ENCODE data around the gene HELB. TPM values are rescaled to one million over a fixed set of nuclear protein-coding genes. Genes with fewer than 3 reads are reported as not detected.

The HELB gene
- total and polyA plus RNA-seq, 7 donors: 0.25 to 1.9 (median 0.90) TPM

DNA sequence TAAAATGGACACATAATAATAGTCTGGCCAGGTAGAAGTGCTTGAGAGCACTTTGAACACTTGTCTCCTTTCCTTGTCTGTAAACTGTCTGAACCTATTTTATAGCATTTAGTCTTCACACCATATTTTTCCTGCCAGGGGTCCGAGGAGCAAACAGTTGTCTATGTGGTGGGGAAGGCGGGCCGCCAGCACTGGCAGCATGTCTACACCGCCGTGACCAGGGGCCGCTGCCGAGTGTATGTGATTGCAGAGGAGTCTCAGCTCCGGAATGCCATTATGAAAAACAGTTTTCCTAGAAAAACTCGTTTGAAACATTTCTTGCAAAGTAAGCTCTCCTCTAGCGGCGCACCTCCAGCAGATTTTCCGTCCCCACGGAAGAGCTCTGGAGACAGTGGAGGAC lies 28.7 kb downstream of the HELB start:
- H3K27ac ChIP-seq: no peak overlapping the region
- H3K4me3 ChIP-seq: no peak overlapping the region
- ATAC-seq: no peak
- no peak for DNase-seq
- H3K27me3 ChIP-seq (ENCODE audit: insufficient read depth in 3 of 3, low read length in 2 of 3): no peaks in the 10 kb centered on the region
- H3K36me3 ChIP-seq (ENCODE audit: insufficient read depth in 1 of 2, low read depth in 1 of 2): peaks cover 0 to 9% of the 10 kb centered on the region in 2 donors
- no peaks in the 10 kb centered on the region for H3K4me1 ChIP-seq
- WGBS, 3 donors: 88 to 92% (median 88%) methylated on average over 13 of the region's 13 CpGs
- intact Hi-C loops (cut with DNase I): no loop called here
- TF ChIP-seq, protein P1, sequence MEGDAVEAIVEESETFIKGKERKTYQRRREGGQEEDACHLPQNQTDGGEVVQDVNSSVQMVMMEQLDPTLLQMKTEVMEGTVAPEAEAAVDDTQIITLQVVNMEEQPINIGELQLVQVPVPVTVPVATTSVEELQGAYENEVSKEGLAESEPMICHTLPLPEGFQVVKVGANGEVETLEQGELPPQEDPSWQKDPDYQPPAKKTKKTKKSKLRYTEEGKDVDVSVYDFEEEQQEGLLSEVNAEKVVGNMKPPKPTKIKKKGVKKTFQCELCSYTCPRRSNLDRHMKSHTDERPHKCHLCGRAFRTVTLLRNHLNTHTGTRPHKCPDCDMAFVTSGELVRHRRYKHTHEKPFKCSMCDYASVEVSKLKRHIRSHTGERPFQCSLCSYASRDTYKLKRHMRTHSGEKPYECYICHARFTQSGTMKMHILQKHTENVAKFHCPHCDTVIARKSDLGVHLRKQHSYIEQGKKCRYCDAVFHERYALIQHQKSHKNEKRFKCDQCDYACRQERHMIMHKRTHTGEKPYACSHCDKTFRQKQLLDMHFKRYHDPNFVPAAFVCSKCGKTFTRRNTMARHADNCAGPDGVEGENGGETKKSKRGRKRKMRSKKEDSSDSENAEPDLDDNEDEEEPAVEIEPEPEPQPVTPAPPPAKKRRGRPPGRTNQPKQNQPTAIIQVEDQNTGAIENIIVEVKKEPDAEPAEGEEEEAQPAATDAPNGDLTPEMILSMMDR (IDR thresholded peaks at IDR 0.05): no peak
- no peaks in the 10 kb centered on the region for H3K9me3 ChIP-seq

DNA sequence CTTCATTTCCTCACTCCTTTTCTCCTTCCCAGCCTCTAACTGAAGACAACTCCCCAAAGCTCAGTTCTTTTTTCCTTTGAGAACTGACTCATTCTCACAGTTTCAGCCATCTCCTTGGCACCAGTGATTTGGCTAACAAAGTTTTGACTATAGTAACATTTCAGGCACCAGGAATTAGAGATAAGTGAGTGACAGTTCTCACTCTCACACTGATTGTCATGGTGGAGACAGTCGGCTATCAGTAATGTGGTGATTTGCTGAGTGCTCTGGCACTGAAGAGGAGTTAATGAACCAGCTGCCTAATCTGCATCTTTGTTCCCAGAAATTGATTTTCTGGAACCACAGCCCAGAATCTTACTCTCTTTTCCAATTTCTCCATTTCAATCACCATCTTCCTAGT lies 29.5 kb downstream of the HELB start:
- intact Hi-C loops (cut with DNase I): no loop called here
- WGBS, 3 donors: 31 to 52% (median 31%) methylated on average over 1 of the region's 1 CpG
- Histone ChIP-seq H3K36me3 (ENCODE audit: insufficient read depth in 1 of 2, low read depth in 1 of 2) (peaks cover 0 to 9% of the 10 kb centered on the region in 2 donors), H3K9me3 (no peaks in the 10 kb centered on the region), H3K27ac (no peak overlapping the region), H3K4me1 (no peaks in the 10 kb centered on the region), H3K27me3 (ENCODE audit: insufficient read depth in 3 of 3, low read length in 2 of 3) (no peaks in the 10 kb centered on the region), H3K4me3 (no peak overlapping the region)
- TF ChIP-seq, protein P1 (IDR thresholded peaks at IDR 0.05): no peak
- ATAC-seq (no peak), DNase-seq (no peak)

DNA sequence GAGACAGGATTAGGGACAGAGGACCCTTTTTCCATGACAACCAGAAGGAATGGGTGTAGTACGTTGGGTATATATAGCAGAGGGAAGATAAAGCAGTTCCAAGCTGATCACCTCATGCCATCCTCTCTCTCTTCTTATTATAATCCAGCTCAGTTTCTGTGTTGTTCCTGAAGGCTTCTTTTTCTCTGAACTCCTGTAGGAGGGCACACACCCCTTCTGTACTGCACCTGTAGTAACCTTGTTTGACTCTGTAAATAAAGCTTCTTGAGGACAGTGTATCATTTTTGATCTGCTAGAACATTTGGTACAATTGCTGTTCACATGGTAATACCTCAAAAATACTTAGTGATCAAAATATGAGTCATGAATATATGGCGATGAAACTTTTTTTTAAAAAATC lies 33.5 kb downstream of the HELB start:
- intact Hi-C loops (cut with DNase I): no loop called here

DNA sequence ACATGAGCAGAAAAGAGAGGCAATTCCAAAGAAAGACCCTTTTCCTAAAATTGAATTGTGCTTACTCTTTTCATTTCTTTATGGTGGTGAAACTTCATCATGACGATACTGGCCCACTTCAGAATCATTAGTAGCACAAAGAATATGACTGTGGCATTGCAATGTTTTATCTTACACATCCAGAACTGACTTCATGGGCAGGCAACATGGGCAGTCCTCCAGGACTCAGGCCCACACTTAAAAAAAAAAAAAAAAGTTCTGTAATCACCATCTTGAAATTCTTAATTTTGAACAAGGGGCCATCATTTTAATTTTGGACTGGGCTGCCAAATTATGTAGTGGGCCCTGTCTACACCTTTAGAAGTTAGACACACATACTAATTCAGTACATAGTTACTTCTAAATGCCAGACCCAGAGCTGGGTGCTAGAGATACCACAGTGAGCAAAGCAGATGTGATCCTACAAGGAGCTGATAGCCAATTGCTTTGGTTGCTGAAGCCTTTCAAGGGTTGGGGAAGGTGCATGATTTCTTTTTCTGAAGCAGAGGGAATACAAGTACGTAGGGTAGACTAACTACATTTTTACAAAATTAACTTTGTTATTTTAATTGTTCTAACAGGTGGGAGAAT lies 35.2 kb downstream of the HELB start:
- TF ChIP-seq, protein P1 (IDR thresholded peaks at IDR 0.05): no peak
- intact Hi-C loops (cut with DNase I): no loop called here
- Histone ChIP-seq H3K4me3 (no peak overlapping the region), H3K9me3 (peaks cover 12% of the 10 kb centered on the region), H3K27ac (no peak overlapping the region), H3K36me3 (ENCODE audit: insufficient read depth in 1 of 2, low read depth in 1 of 2) (peaks cover 0 to 9% of the 10 kb centered on the region in 2 donors), H3K27me3 (ENCODE audit: insufficient read depth in 3 of 3, low read length in 2 of 3) (no peaks in the 10 kb centered on the region), H3K4me1 (no peaks in the 10 kb centered on the region)
- DNase-seq (no peak), ATAC-seq (no peak)
- 87 to 94% (median 88%) methylated on average over 2 of the region's 2 CpGs for WGBS, 3 donors

More for the DNA sequence above, 33.5 kb downstream of the HELB start:
- Histone ChIP-seq H3K27me3 (ENCODE audit: insufficient read depth in 3 of 3, low read length in 2 of 3) (no peaks in the 10 kb centered on the region), H3K4me1 (no peaks in the 10 kb centered on the region), H3K9me3 (peaks cover 4% of the 10 kb centered on the region), H3K4me3 (no peak overlapping the region), H3K36me3 (ENCODE audit: insufficient read depth in 1 of 2, low read depth in 1 of 2) (peaks cover 0 to 18% of the 10 kb centered on the region in 2 donors), H3K27ac (no peak overlapping the region)
- no peak for ATAC-seq
- no peak for DNase-seq
- 95 to 100% (median 99%) methylated on average over 2 of the region's 2 CpGs for WGBS, 3 donors
- TF ChIP-seq, protein P1 (IDR thresholded peaks at IDR 0.05): no peak

DNA sequence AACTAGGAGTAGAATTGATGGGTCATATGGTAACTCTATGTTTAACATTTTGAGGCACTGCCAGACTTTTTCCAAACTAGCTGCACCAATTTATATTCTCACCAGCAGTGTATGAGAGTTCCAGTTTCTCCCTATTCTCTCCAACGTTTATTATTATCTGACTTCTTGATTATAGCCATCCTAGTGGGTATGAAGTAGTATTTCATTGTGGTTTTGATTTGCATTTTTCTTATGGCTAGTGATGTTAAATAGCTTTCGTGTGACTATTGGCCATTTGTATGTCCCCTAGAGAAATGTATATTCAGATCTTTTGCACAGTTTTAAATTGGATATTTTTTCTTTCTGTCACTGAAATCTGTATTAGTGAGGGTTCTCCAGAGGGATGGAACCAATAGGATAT lies 37.8 kb downstream of the HELB start:
- H3K27ac ChIP-seq: no peak overlapping the region
- intact Hi-C loops (cut with DNase I): no loop called here
- H3K4me3 ChIP-seq: no peak overlapping the region
- peaks cover 0 to 9% of the 10 kb centered on the region in 2 donors for H3K36me3 ChIP-seq (ENCODE audit: insufficient read depth in 1 of 2, low read depth in 1 of 2)
- TF ChIP-seq, protein P1 (IDR thresholded peaks at IDR 0.05): no peak
- no peaks in the 10 kb centered on the region for H3K27me3 ChIP-seq (ENCODE audit: insufficient read depth in 3 of 3, low read length in 2 of 3)
- H3K4me1 ChIP-seq: no peaks in the 10 kb centered on the region
- peaks cover 22% of the 10 kb centered on the region for H3K9me3 ChIP-seq
- no peak for ATAC-seq
- 93 to 99% (median 96%) methylated on average over 2 of the region's 2 CpGs for WGBS, 3 donors
- DNase-seq: no peak

Measured in psoas muscle (tissue), 8 donors.